WTC11 (cell line): ENCODE measurements around the gene SPC24.

ENCODE experiments used
- CREB1 ChIP-seq: sonication (generic); formaldehyde crosslinking; IDR thresholded peaks from 2 replicates; pipeline ENCODE4 v1.8.0; 2023; ENCODE audit warnings: mild to moderate bottlenecking, missing genetic modification reagents
- FOXJ3 ChIP-seq: sonication (generic); formaldehyde crosslinking; IDR thresholded peaks from 2 replicates; pipeline ENCODE4 v1.9.0; 2021; ENCODE audit warnings: missing genetic modification reagents, mild to moderate bottlenecking, borderline replicate concordance
- NR1H2 ChIP-seq: sonication (generic); formaldehyde crosslinking; IDR thresholded peaks from 2 replicates; pipeline ENCODE4 v1.9.0; 2021; ENCODE audit warnings: mild to moderate bottlenecking, moderate library complexity, missing genetic modification reagents
- TF ChIP-seq, protein P1 (sequence below): fragments of 200-600 bp; IDR thresholded peaks from 2 replicates; pipeline ENCODE4 v1.8.0; 2022; ENCODE audit warnings: antibody characterized with exemption
- TF ChIP-seq, protein P2 (sequence below): fragments of 250-450 bp; sonication (Bioruptor Pico); conservative IDR thresholded peaks from 2 replicates; pipeline ENCODE4 v1.9.0; 2021; ENCODE audit warnings: mild to moderate bottlenecking
- TF ChIP-seq, protein P3 (sequence below): sonication (generic); formaldehyde crosslinking; IDR thresholded peaks from 2 replicates; pipeline ENCODE4 v1.8.1; 2022; ENCODE audit warnings: mild to moderate bottlenecking, moderate library complexity, missing genetic modification reagents
- TF ChIP-seq, protein P4 (sequence below): sonication (generic); formaldehyde crosslinking; IDR thresholded peaks from 2 replicates; pipeline ENCODE4 v1.8.0; 2022; ENCODE audit warnings: mild to moderate bottlenecking, missing genetic modification reagents

DNA sequence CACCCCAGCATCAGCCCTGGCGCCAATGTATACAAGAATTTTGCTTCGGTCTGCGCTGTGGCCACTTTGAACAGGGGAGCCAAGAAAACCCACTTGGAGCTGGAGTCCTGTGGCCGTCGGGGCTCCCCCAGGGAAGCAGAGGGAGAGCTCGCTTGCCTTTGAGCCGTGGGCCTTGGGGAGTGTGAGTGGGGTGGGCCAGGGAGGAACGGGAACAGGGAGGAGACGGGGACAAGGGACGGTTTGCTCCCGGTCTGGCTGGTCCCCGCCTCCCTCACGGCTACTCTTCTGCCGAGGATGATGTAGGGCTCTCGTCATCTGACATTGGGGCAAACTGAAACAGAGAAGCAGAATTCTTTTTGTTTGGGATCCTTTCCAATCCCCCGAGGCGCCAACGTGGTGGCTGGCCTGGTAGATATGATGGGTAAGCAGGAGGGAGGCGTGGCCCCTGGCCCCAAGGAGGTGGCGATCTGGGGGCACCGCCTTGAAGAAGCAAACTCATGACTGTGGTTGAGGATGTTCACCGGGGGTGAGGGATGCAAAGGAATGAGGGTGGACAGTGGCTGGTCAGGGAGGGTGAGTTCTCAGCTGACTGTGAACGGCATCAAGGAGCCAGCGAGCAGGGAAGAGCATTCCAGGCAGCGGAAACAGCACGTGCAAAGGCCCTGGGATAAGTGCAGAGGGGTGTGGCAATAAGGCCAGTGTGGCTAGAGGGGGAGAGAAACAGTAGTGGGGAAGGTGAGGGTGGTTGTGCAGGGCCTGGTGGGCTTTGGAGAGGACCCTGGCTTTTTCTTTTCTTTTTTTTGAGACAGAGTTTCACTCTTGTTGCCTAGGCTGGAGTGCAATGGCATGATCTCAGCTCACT lies 10.9 kb upstream of the SPC24 start:
- TF ChIP-seq, protein P1, sequence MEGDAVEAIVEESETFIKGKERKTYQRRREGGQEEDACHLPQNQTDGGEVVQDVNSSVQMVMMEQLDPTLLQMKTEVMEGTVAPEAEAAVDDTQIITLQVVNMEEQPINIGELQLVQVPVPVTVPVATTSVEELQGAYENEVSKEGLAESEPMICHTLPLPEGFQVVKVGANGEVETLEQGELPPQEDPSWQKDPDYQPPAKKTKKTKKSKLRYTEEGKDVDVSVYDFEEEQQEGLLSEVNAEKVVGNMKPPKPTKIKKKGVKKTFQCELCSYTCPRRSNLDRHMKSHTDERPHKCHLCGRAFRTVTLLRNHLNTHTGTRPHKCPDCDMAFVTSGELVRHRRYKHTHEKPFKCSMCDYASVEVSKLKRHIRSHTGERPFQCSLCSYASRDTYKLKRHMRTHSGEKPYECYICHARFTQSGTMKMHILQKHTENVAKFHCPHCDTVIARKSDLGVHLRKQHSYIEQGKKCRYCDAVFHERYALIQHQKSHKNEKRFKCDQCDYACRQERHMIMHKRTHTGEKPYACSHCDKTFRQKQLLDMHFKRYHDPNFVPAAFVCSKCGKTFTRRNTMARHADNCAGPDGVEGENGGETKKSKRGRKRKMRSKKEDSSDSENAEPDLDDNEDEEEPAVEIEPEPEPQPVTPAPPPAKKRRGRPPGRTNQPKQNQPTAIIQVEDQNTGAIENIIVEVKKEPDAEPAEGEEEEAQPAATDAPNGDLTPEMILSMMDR: no peak
- TF ChIP-seq, protein P2, sequence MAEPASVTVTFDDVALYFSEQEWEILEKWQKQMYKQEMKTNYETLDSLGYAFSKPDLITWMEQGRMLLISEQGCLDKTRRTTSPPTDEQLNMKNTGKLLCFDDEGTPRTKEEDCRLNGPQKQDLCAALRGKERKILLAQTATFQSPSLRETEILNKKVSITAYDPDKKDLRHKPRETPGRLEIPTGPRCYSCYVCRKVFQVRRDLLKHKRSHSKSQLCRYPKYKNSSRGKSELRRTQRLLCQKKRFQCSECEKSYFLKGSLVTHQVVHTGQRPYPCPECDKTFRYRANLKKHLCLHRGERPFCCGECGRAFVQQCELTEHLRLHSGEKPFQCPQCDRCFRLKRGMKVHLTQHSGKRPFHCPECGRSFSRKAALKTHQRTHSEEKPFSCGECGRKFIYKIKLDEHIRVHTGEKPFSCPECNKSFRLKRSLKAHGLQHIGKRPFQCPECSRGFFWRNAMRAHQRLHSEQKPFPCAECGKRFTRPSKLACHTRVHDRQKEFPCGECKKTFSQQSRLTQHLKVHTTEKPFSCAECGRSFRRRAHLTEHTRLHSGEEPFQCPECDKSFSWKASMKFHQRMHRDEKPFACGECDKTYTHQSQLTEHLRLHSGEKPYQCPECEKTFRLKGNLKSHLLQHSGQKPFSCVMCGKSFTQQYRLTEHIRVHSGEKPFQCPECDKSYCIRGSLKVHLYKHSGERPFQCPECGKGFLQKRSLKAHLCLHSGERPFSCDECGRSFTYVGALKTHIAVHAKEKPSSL (CRISPR knock-in tag): no peak
- TF ChIP-seq, protein P3, sequence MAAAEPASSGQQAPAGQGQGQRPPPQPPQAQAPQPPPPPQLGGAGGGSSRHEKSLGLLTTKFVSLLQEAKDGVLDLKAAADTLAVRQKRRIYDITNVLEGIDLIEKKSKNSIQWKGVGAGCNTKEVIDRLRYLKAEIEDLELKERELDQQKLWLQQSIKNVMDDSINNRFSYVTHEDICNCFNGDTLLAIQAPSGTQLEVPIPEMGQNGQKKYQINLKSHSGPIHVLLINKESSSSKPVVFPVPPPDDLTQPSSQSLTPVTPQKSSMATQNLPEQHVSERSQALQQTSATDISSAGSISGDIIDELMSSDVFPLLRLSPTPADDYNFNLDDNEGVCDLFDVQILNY (CRISPR knock-in tag): no peak
- TF ChIP-seq FOXJ3 (CRISPR knock-in tag) (no peak), CREB1 (CRISPR knock-in tag) (no peak), NR1H2 (CRISPR knock-in tag) (no peak)
- TF ChIP-seq, protein P4, sequence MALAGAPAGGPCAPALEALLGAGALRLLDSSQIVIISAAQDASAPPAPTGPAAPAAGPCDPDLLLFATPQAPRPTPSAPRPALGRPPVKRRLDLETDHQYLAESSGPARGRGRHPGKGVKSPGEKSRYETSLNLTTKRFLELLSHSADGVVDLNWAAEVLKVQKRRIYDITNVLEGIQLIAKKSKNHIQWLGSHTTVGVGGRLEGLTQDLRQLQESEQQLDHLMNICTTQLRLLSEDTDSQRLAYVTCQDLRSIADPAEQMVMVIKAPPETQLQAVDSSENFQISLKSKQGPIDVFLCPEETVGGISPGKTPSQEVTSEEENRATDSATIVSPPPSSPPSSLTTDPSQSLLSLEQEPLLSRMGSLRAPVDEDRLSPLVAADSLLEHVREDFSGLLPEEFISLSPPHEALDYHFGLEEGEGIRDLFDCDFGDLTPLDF (CRISPR knock-in tag): no peak
